Measurements from ENCODE around the gene LMX1B.

DNA sequence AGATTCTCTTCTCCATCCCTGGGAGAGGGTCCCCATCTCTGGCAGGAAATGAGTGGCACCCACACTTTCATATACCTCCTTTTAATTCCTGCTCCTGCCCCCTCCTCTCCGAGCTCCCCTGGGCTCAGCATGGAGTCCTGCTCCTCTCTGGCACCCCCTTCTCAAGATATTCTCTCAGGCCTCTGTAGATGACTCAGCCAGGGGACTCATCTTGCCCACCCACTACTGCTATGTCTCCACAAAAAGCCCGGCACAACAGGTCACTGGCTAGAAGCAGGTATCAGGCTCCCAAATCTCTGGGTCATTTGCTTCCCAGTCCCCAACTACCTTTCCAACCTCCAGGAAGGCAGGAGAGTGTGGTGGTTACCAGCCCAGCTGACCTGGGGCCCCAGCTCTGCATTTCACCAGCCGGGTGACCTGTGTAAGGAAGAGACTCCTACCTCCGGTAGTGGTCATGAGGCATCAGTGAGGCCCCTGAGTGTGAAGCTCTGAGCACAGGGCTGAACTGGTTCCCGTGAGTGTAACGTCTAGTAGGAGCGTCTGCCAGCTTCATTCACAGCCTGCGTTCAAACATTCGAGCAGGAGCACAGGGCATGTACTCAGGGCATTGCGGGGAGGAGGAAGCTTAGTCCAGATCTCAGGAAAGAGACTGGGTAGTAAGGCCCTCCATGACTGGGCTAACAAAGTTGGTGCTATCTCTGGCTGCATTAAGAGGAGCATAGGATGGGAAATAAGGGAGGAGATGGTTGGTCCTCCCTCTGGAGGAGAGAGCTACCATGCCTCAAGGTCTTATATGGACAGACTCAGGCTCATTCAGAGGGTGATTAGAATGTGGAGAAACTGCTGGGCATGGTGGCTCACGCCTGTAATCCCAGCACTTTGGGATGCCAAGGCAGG lies 63.7 kb downstream of the LMX1B start:
- TF ChIP-seq, protein P1, sequence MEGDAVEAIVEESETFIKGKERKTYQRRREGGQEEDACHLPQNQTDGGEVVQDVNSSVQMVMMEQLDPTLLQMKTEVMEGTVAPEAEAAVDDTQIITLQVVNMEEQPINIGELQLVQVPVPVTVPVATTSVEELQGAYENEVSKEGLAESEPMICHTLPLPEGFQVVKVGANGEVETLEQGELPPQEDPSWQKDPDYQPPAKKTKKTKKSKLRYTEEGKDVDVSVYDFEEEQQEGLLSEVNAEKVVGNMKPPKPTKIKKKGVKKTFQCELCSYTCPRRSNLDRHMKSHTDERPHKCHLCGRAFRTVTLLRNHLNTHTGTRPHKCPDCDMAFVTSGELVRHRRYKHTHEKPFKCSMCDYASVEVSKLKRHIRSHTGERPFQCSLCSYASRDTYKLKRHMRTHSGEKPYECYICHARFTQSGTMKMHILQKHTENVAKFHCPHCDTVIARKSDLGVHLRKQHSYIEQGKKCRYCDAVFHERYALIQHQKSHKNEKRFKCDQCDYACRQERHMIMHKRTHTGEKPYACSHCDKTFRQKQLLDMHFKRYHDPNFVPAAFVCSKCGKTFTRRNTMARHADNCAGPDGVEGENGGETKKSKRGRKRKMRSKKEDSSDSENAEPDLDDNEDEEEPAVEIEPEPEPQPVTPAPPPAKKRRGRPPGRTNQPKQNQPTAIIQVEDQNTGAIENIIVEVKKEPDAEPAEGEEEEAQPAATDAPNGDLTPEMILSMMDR (IDR thresholded peaks at IDR 0.05; ENCODE audit: low read depth, low read length) = no peak
- TF ChIP-seq, protein P2, sequence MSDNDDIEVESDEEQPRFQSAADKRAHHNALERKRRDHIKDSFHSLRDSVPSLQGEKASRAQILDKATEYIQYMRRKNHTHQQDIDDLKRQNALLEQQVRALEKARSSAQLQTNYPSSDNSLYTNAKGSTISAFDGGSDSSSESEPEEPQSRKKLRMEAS (IDR thresholded peaks at IDR 0.05; ENCODE audit: low read depth, low read length) = no peak
- TF ChIP-seq POLR2A (IDR thresholded peaks at IDR 0.05; ENCODE audit: extremely low read depth, insufficient read length) (no peak), MYC (IDR thresholded peaks at IDR 0.05; ENCODE audit: low read depth, low read length) (no peak)
